Measurements from ENCODE around the gene GBP6.
"Not testable (repeated sequence)": the region's sequence is repeated elsewhere in the genome, so short reads cannot be mapped to it uniquely, and the experiment has no call there.

GBP6 gene

DNA sequence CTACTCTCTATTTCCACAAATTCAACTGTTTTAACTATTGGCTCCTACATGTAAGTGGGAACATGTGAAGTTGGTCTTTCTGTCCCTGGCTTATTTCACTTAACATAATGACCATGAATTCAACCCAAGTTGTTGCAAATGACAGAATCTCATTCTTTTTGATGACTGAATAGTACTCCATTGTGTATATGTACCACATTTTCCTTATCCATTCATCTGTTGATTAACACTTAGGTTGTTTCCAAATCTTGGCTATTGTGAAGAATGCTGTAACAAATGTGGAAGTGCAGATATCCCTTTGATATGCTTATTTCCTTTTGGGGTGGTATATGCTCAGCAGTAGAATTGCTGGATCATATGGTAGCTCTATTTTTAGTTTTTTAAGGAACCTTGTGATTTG, 33.0 kb downstream of the GBP6 start:
- Histone ChIP-seq H3K27ac (ENCODE audit: low read depth, low read length) (no peak overlapping the region), H3K27me3 (ENCODE audit: low read length) (no peaks in the 10 kb centered on the region), H3K9ac (ENCODE audit: low read length) (no peak overlapping the region), H3K4me2 (ENCODE audit: low read depth, low read length, poor library complexity, severe bottlenecking) (no peak overlapping the region), H3K79me2 (ENCODE audit: insufficient read depth, low read length) (no peaks in the 10 kb centered on the region), H3F3A (ENCODE audit: insufficient read depth) (no peaks in the 10 kb centered on the region), H2AFZ (ENCODE audit: low read depth, low read length, severe bottlenecking) (no peak overlapping the region), H3K4me3 (ENCODE audit: insufficient read depth, low read length, poor library complexity, severe bottlenecking) (no peak overlapping the region), H3K9me3 (ENCODE audit: insufficient read depth, low read length) (no peaks in the 10 kb centered on the region), H3K9me2 (replicated peaks; ENCODE audit: insufficient read depth, low read length) (no peaks in the 10 kb centered on the region), H4K20me1 (ENCODE audit: low read depth, low read length) (no peaks in the 10 kb centered on the region), H3K36me3 (ENCODE audit: low read length) (no peaks in the 10 kb centered on the region)
- TF ChIP-seq, protein P1, sequence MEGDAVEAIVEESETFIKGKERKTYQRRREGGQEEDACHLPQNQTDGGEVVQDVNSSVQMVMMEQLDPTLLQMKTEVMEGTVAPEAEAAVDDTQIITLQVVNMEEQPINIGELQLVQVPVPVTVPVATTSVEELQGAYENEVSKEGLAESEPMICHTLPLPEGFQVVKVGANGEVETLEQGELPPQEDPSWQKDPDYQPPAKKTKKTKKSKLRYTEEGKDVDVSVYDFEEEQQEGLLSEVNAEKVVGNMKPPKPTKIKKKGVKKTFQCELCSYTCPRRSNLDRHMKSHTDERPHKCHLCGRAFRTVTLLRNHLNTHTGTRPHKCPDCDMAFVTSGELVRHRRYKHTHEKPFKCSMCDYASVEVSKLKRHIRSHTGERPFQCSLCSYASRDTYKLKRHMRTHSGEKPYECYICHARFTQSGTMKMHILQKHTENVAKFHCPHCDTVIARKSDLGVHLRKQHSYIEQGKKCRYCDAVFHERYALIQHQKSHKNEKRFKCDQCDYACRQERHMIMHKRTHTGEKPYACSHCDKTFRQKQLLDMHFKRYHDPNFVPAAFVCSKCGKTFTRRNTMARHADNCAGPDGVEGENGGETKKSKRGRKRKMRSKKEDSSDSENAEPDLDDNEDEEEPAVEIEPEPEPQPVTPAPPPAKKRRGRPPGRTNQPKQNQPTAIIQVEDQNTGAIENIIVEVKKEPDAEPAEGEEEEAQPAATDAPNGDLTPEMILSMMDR (IDR thresholded peaks at IDR 0.05; ENCODE audit: insufficient read depth, low read length, poor library complexity, severe bottlenecking): no peak
- TF ChIP-seq EZH2phosphoT487 (conservative IDR thresholded peaks at IDR 0.05; ENCODE audit: low read length): no peak

DNA sequence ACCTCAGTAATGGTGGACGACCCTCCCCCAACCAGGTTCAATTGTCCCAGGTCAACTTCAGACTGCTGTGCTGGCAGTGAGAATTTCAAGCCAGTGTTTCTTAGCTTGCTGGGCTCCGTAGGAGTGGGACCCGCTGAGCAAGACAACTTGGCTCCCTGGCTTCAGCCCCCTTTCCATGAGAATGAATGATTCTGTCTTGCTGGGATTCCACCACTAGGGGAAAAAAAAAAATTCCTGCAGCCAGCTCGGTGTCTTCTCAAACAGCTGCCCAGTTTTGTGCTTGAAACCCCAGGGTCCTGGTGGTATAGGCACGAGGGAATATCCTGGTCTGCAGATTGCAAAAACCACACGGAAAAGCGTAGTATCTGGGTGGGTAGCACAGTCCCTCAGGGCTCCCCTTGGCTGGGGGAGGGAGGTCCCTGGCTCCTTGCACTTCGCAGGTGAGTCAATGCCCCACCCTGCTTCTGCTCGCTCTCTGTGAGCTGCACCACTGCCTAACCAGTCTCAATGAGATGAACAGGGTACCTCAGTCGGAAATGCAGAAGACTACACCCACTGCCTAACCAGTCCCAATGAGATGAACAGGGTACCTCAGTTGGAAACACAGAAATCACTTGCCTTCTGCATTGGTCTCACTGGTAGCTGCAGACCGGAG, 41.5 kb downstream of the GBP6 start:
- TF ChIP-seq, protein P1 (IDR thresholded peaks at IDR 0.05; ENCODE audit: insufficient read depth, low read length, poor library complexity, severe bottlenecking): no peak
- TF ChIP-seq EZH2phosphoT487 (conservative IDR thresholded peaks at IDR 0.05; ENCODE audit: low read length): no peak
- Histone ChIP-seq H4K20me1 (ENCODE audit: low read depth, low read length) (no peaks in the 10 kb centered on the region), H3K4me3 (ENCODE audit: insufficient read depth, low read length, poor library complexity, severe bottlenecking) (no peak overlapping the region), H2AFZ (ENCODE audit: low read depth, low read length, severe bottlenecking) (no peak overlapping the region), H3K27me3 (ENCODE audit: low read length) (no peaks in the 10 kb centered on the region), H3K27ac (ENCODE audit: low read depth, low read length) (no peak overlapping the region), H3K4me2 (ENCODE audit: low read depth, low read length, poor library complexity, severe bottlenecking) (no peak overlapping the region), H3K79me2 (ENCODE audit: insufficient read depth, low read length) (no peaks in the 10 kb centered on the region), H3K9ac (ENCODE audit: low read length) (no peak overlapping the region), H3K9me3 (ENCODE audit: insufficient read depth, low read length) (no peaks in the 10 kb centered on the region), H3F3A (ENCODE audit: insufficient read depth) (no peaks in the 10 kb centered on the region), H3K9me2 (replicated peaks; ENCODE audit: insufficient read depth, low read length) (0 out of 2 replicates have a peak, but pooled peaks cover 3% of the 10 kb centered on the region), H3K36me3 (ENCODE audit: low read length) (no peaks in the 10 kb centered on the region)

DNA sequence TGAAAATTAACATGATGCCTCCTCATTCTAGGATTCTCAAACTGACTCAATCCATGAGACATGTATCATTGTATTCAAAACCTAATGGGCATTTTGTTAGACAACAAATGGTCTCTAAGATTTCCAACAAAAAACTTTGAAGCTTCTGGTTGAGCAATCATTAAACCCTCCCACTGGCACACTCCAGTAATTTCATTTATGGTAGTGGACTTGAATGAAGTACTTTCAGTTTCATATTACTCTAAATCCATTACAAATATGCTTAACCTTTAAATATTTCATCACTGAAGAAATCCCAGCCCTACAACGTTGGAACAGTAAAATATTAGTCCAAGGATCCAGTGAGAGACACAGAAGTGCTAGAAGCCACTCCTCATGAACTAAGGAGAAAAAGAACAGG, 43.5 kb downstream of the GBP6 start:
- no peak overlapping the region for H2AFZ ChIP-seq (ENCODE audit: low read depth, low read length, severe bottlenecking)

DNA sequence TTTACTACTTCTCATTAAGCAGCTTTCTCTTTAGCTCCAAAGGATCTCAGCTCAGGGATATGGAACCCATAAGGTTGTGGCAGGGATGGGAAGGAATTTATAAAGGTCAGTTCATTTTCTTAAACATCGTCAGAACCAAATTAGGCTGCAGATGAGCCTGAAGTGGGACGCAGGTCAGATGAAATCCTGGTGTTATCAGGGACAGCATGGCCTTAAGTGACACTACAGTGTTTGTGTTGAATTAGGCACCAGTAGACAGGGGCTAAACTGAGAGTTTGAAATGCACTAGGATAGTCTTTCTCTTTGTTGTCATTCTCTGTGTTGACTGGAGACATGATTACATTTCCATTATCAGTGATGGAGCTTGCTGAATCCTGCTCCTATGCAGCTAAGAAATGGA, 43.9 kb downstream of the GBP6 start:
- H3F3A ChIP-seq (ENCODE audit: insufficient read depth); H3K27ac ChIP-seq (ENCODE audit: low read depth, low read length); H3K4me3 ChIP-seq (ENCODE audit: insufficient read depth, low read length, poor library complexity, severe bottlenecking); H3K9me2 ChIP-seq (replicated peaks; ENCODE audit: insufficient read depth, low read length); H4K20me1 ChIP-seq (ENCODE audit: low read depth, low read length); H3K4me2 ChIP-seq (ENCODE audit: low read depth, low read length, poor library complexity, severe bottlenecking); H3K9ac ChIP-seq (ENCODE audit: low read length); H2AFZ ChIP-seq (ENCODE audit: low read depth, low read length, severe bottlenecking); H3K79me2 ChIP-seq (ENCODE audit: insufficient read depth, low read length); H3K36me3 ChIP-seq (ENCODE audit: low read length); H3K9me3 ChIP-seq (ENCODE audit: insufficient read depth, low read length); H3K27me3 ChIP-seq (ENCODE audit: low read length): not testable (repeated sequence)

More for the DNA sequence above, 43.5 kb downstream of the GBP6 start:
- TF ChIP-seq, protein P1 (IDR thresholded peaks at IDR 0.05; ENCODE audit: insufficient read depth, low read length, poor library complexity, severe bottlenecking): no peak
- no peak for TF ChIP-seq EZH2phosphoT487 (conservative IDR thresholded peaks at IDR 0.05; ENCODE audit: low read length)
- H4K20me1 ChIP-seq (ENCODE audit: low read depth, low read length): no peaks in the 10 kb centered on the region
- H3K36me3 ChIP-seq (ENCODE audit: low read length): no peaks in the 10 kb centered on the region
- no peak overlapping the region for H3K27ac ChIP-seq (ENCODE audit: low read depth, low read length)
- 0 out of 2 replicates have a peak, but pooled peaks cover 3% of the 10 kb centered on the region for H3K9me2 ChIP-seq (replicated peaks; ENCODE audit: insufficient read depth, low read length)
- no peaks in the 10 kb centered on the region for H3K27me3 ChIP-seq (ENCODE audit: low read length)
- H3K4me2 ChIP-seq (ENCODE audit: low read depth, low read length, poor library complexity, severe bottlenecking): no peak overlapping the region
- no peak overlapping the region for H3K9ac ChIP-seq (ENCODE audit: low read length)
- no peaks in the 10 kb centered on the region for H3F3A ChIP-seq (ENCODE audit: insufficient read depth)
- H3K9me3 ChIP-seq (ENCODE audit: insufficient read depth, low read length): no peaks in the 10 kb centered on the region
- H3K79me2 ChIP-seq (ENCODE audit: insufficient read depth, low read length): no peaks in the 10 kb centered on the region
- no peak overlapping the region for H3K4me3 ChIP-seq (ENCODE audit: insufficient read depth, low read length, poor library complexity, severe bottlenecking)

Measured in SU-DHL-6 (cell line).